Eye (tissue), 1 donor: Measurements from ENCODE around the gene BCAN.

Experiments used
- DNase-seq: peaks from one replicate; pipeline ENCODE4 v3.0.0-alpha.2; 2015

Gene BCAN

GRCh38 chr1:156700736-156701531, 59.0 kb downstream of the BCAN start:
- DNase-seq = no peak

GRCh38 chr1:156703336-156703735, 61.4 kb downstream of the BCAN start:
- DNase-seq = no peak

- DNase-seq = peak; percentile 53
Measured at GRCh38 chr1:156703741-156704140, 61.8 kb downstream of the BCAN start.

GRCh38 chr1:156704166-156704711, 62.3 kb downstream of the BCAN start:
- peak; percentile 39 for DNase-seq

GRCh38 chr1:156704930-156705320, 63.0 kb downstream of the BCAN start:
- DNase-seq = peak; percentile 66

GRCh38 chr1:156705321-156705917, 63.5 kb downstream of the BCAN start, which contains the start of gene CRABP2:
Gene CRABP2, minus strand, starts transcription at chr1:156705583. Its CDS starts 137 bp downstream, at chr1:156705446.
- peak; percentile 85 for DNase-seq

GRCh38 chr1:156705918-156706656, 64.2 kb downstream of the BCAN start:
- peak; percentile 95 for DNase-seq

- DNase-seq = peak; percentile 86
Measured at GRCh38 chr1:156706657-156707416, 64.9 kb downstream of the BCAN start.

GRCh38 chr1:156707417-156708217, 65.7 kb downstream of the BCAN start:
- DNase-seq = peak; percentile 89

- DNase-seq = peak; percentile 85
Measured at GRCh38 chr1:156708218-156708661, 66.3 kb downstream of the BCAN start.

GRCh38 chr1:156709031-156709430, 67.1 kb downstream of the BCAN start:
- DNase-seq = peak; percentile 41
